Measurements from ENCODE around the gene ZACN. TPM values are rescaled to one million over a fixed set of nuclear protein-coding genes. Genes with fewer than 3 reads are reported as not detected.

The ZACN gene
- total RNA-seq, 2 experiments from 2014 or later = 0.76 to 1.2 TPM

DNA sequence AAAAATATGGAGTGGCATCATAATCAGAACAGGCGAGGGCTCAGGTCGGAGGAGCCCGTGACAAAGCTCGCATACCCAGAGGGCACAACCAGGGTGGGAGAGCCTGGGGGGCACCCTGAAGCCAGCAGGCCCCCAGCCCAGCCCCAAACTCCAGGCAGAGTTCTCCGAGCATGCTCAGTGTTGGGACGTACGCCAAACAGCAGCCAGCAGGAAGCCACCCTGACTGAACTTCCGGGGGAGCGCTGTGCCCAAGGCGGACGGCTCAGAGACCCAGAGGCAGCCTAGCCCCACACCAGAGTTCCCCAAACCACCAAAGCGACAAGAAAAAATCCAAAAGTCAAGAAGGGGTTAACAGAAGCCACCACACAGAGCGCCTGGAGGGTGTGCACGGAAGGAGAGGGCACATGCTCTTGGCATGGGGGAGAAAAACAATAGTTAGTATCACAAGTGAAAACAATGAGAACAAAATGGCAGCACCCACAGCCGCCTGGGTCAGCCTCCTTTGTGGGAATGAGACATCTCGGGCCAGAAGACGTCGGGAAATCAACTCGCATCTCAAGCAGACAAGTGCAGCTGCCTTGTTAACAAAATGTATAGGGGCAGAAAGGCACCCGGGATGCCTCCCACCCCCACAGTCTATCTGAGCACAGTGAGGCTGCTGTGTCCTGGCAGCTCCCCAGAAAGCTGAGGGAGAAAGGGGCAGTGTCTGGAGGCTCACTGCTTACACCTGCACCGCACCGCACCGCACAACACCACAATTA, 12.7 kb downstream of the ZACN start:
- no TSS peak for BruUV-seq (replicated peaks)
- Histone ChIP-seq H3K4me3 (ENCODE audit: low read depth, low read length, poor library complexity, severe bottlenecking) (no peak overlapping the region), H3K27ac (ENCODE audit: low read depth, low read length, poor library complexity, severe bottlenecking) (no peak overlapping the region), H3K4me1 (ENCODE audit: insufficient read depth, low read length, poor library complexity, severe bottlenecking) (no peaks in the 10 kb centered on the region), H2AFZ (ENCODE audit: low read length) (no peak overlapping the region), H3K9me3 (ENCODE audit: low read length) (no peaks in the 10 kb centered on the region), H3K4me2 (ENCODE audit: low read length) (no peak overlapping the region), H3K9me2 (ENCODE audit: insufficient read depth, low read length) (no peaks in the 10 kb centered on the region), H4K20me1 (ENCODE audit: insufficient read depth, low read length) (no peaks in the 10 kb centered on the region), H3K79me2 (ENCODE audit: insufficient read depth, low read depth, low read length) (no peaks in the 10 kb centered on the region), H3K36me3 (ENCODE audit: insufficient read depth, low read length) (peaks cover 73% of the 10 kb centered on the region)
- intact Hi-C loops (cut with micrococcal nuclease; ENCODE audit: unreplicated experiment) = no loop called here
- CTCF ChIA-PET (ENCODE audit: unreplicated experiment) = no interaction called here
- TF ChIP-seq, protein P1, sequence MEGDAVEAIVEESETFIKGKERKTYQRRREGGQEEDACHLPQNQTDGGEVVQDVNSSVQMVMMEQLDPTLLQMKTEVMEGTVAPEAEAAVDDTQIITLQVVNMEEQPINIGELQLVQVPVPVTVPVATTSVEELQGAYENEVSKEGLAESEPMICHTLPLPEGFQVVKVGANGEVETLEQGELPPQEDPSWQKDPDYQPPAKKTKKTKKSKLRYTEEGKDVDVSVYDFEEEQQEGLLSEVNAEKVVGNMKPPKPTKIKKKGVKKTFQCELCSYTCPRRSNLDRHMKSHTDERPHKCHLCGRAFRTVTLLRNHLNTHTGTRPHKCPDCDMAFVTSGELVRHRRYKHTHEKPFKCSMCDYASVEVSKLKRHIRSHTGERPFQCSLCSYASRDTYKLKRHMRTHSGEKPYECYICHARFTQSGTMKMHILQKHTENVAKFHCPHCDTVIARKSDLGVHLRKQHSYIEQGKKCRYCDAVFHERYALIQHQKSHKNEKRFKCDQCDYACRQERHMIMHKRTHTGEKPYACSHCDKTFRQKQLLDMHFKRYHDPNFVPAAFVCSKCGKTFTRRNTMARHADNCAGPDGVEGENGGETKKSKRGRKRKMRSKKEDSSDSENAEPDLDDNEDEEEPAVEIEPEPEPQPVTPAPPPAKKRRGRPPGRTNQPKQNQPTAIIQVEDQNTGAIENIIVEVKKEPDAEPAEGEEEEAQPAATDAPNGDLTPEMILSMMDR (conservative IDR thresholded peaks at IDR 0.05; ENCODE audit: low read length) = no peak
- TF ChIP-seq EZH2phosphoT487 (IDR thresholded peaks at IDR 0.05; ENCODE audit: borderline replicate concordance, low read depth, low read length) = no peak
- DNase-seq (ENCODE audit: low spot score) = no peak
- POLR2A ChIA-PET = interaction anchor here (0.6 kb wide), 1 partner anchor 86 kb away, joined by 6 read pairs; no protein-coding TSS in a partner anchor

DNA sequence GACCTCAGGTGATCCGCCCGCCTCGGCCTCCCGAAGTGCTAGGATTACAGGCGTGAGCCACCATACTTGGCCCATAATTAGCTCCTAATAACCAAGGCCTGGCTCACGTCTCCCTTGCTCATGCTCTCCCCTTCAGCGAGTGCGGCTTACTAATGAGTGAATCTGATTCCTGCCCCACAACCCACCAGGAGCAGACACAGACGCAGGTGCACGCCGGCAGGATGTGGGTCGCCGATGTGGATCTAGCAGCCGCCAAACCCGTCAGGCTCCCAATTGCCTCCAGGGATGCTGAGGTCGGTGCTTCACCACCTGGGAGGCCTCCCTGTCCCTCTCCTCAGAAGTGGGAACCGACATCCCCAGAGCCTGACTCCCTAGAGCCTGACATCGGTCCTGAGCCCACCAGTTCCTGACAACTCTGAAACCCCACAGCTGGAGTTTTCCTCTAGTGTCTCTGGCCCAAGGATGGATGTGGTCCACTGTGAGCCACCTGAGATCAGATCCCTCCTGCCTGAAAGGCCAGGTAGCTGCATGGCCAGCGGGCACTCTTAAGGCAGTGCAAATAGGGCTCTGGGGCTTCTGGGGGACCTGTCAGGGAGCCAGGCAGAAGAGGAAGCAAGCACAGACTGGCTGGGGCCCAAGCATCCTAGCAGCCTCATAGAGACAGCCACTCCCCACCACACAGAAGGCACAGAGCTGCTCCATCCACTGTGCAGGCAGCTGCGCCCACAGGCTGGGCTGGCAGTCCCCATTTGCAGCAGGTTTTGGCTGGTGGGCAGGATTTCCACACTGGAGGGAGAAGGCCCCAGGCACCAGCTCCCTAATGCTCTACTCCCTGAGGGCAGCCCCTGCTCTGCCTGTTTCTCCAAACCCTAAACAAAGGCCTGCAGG, 13.8 kb downstream of the ZACN start:
- CTCF ChIA-PET (ENCODE audit: unreplicated experiment) = no interaction called here
- H3K79me2 ChIP-seq (ENCODE audit: insufficient read depth, low read depth, low read length) = no peaks in the 10 kb centered on the region
- no peaks in the 10 kb centered on the region for H3K4me1 ChIP-seq (ENCODE audit: insufficient read depth, low read length, poor library complexity, severe bottlenecking)
- no peaks in the 10 kb centered on the region for H3K9me2 ChIP-seq (ENCODE audit: insufficient read depth, low read length)
- H3K9me3 ChIP-seq (ENCODE audit: low read length) = no peaks in the 10 kb centered on the region
- H4K20me1 ChIP-seq (ENCODE audit: insufficient read depth, low read length) = no peaks in the 10 kb centered on the region
- no peak for DNase-seq (ENCODE audit: low spot score)
- H3K4me3 ChIP-seq (ENCODE audit: low read depth, low read length, poor library complexity, severe bottlenecking) = no peak overlapping the region
- no peak overlapping the region for H3K27ac ChIP-seq (ENCODE audit: low read depth, low read length, poor library complexity, severe bottlenecking)
- POLR2A ChIA-PET = no interaction called here
- H3K36me3 ChIP-seq (ENCODE audit: insufficient read depth, low read length) = peaks cover 78% of the 10 kb centered on the region
- no peak overlapping the region for H2AFZ ChIP-seq (ENCODE audit: low read length)
- H3K4me2 ChIP-seq (ENCODE audit: low read length) = no peak overlapping the region
- intact Hi-C loops (cut with micrococcal nuclease; ENCODE audit: unreplicated experiment) = no loop called here
- no peak for TF ChIP-seq EZH2phosphoT487 (IDR thresholded peaks at IDR 0.05; ENCODE audit: borderline replicate concordance, low read depth, low read length)
- TF ChIP-seq, protein P1 (conservative IDR thresholded peaks at IDR 0.05; ENCODE audit: low read length) = no peak
- BruUV-seq (replicated peaks) = no TSS peak

All from OCI-LY7 (cell line).